H1 (cell line): Measurements from ENCODE around the gene GRM1. TPM values are rescaled to one million over a fixed set of nuclear protein-coding genes. Genes with fewer than 3 reads are reported as not detected.

Experiments
- CTCF ChIA-PET: fragments of 300-600 bp; sonication (Branson Sonifier 250); formaldehyde crosslinking; loops from one replicate; lab custom pipeline; 2021; ENCODE audit not compliant: partially characterized antibody; lab: Charles Lee
- POLR2A ChIA-PET: fragments of 300-600 bp; sonication (Branson Sonifier 250); formaldehyde crosslinking; loops from one replicate; lab custom pipeline; 2021; ENCODE audit warnings: inconsistent platforms; ENCODE audit not compliant: partially characterized antibody; lab: Charles Lee
- DNase-seq, 2 experiments: peaks; one replicate each; pipeline versions ENCODE4 v3.0.0 to v3.0.0-alpha.2; 2010 to 2022; ENCODE audit warnings: low spot score in 2 of 2, low read depth in 1 of 2, mixed read lengths in 1 of 2
- FAIRE-seq: peaks from 2 replicates; lab custom pipeline; 2011; peaks lifted over from hg19 to GRCh38; lab: Jason Lieb, UNC
- H2AFZ ChIP-seq: 2 replicates; pipeline ENCODE4 v1.8.1; 2012; ENCODE audit warnings: low read length, inconsistent platforms
- H2AK5ac ChIP-seq: 2 replicates; pipeline ENCODE4 v1.6.1; 2013; ENCODE audit warnings: low read depth, low read length
- H2BK120ac ChIP-seq: replicated peaks from 2 replicates; pipeline ENCODE3; 2013; ENCODE audit warnings: low read depth, low read length, inconsistent platforms
- H2BK12ac ChIP-seq: 2 replicates; pipeline ENCODE4 v1.6.1; 2013; ENCODE audit warnings: low read depth, low read length
- H2BK15ac ChIP-seq: 2 replicates; pipeline ENCODE4 v1.6.1; 2013; ENCODE audit warnings: low read length
- H2BK20ac ChIP-seq: 2 replicates; pipeline ENCODE4 v1.6.1; 2013; ENCODE audit warnings: low read length
- H2BK5ac ChIP-seq: 2 replicates; pipeline ENCODE4 v1.6.1; 2013; ENCODE audit warnings: low read depth, low read length
- H3K14ac ChIP-seq: 2 replicates; pipeline ENCODE4 v1.6.1; 2013; ENCODE audit warnings: inconsistent platforms; ENCODE audit not compliant: insufficient read length
- H3K18ac ChIP-seq: 2 replicates; pipeline ENCODE4 v1.6.1; 2013; ENCODE audit warnings: low read length; ENCODE audit errors: extremely low read depth
- H3K23ac ChIP-seq: 2 replicates; pipeline ENCODE4 v1.6.1; 2013; ENCODE audit warnings: inconsistent platforms; ENCODE audit not compliant: insufficient read length
- H3K23me2 ChIP-seq: 2 replicates; pipeline ENCODE4 v1.6.1; 2013; ENCODE audit warnings: low read depth, low read length
- H3K27ac ChIP-seq: 2 replicates; pipeline ENCODE4 v1.6.1; 2011; ENCODE audit warnings: low read depth, low read length, inconsistent platforms
- H3K27me3 ChIP-seq, 4 experiments: replicated peaks in 1 of 4; 1 replicate in 1 of 4; 2 replicates in 3 of 4; pipeline versions ENCODE4 v1.6.1 to v1.8.1; 2011 to 2013; ENCODE audit warnings: low read length in 3 of 4, mild to moderate bottlenecking in 3 of 4, inconsistent platforms in 2 of 4, mixed read lengths in 2 of 4, moderate library complexity in 1 of 4; ENCODE audit not compliant: control insufficient read depth in 3 of 4, insufficient read depth in 3 of 4; ENCODE audit errors: extremely low read depth in 1 of 4
- H3K36me3 ChIP-seq, 4 experiments: 2 replicates each; pipeline versions ENCODE4 v1.6.1 to v1.8.1; 2011 to 2013; ENCODE audit warnings: mild to moderate bottlenecking in 4 of 4, low read length in 3 of 4, moderate library complexity in 2 of 4, control low read depth in 1 of 4, inconsistent platforms in 1 of 4; ENCODE audit not compliant: insufficient read depth in 4 of 4, control insufficient read depth in 2 of 4
- H3K4ac ChIP-seq: replicated peaks from 2 replicates; pipeline ENCODE3; 2013; ENCODE audit warnings: low read length, low read depth, mixed read lengths, inconsistent platforms; ENCODE audit not compliant: insufficient read length
- H3K4me1 ChIP-seq, 4 experiments: replicated peaks in 1 of 4; 1 replicate in 1 of 4; 2 replicates in 3 of 4; pipeline versions ENCODE4 v1.6.1 to v1.8.1; 2011 to 2013; ENCODE audit warnings: low read length in 3 of 4, inconsistent platforms in 2 of 4, mixed read lengths in 1 of 4; ENCODE audit not compliant: insufficient read depth in 4 of 4, control insufficient read depth in 3 of 4
- H3K4me2 ChIP-seq, 2 experiments: 2 replicates each; pipeline versions ENCODE4 v1.6.1 to v1.8.1; 2011 to 2013; ENCODE audit warnings: low read depth in 2 of 2, low read length in 2 of 2, control low read depth in 1 of 2, inconsistent platforms in 1 of 2, mild to moderate bottlenecking in 1 of 2; ENCODE audit not compliant: insufficient read depth in 1 of 2
- H3K4me3 ChIP-seq, 4 experiments: fragments of 200-600, 300-600 bp in 1 of 4; sonication (generic), shearing (Covaris generic), sonication (Bioruptor Twin) in 1 of 4; 2 replicates each; pipeline versions ENCODE4 v1.5.1 to v1.8.1; 2011 to 2016; ENCODE audit warnings: low read length in 4 of 4, low read depth in 3 of 4, control low read depth in 2 of 4, inconsistent platforms in 2 of 4, mild to moderate bottlenecking in 2 of 4, mixed read lengths in 1 of 4, moderate library complexity in 1 of 4; ENCODE audit not compliant: insufficient read depth in 2 of 4; ENCODE audit errors: extremely low read depth in 1 of 4
- H3K56ac ChIP-seq: replicated peaks from 2 replicates; pipeline ENCODE3; 2013; ENCODE audit warnings: low read depth, mild to moderate bottlenecking, mixed read lengths, low read length, inconsistent platforms; ENCODE audit not compliant: insufficient read length
- H3K79me1 ChIP-seq: 2 replicates; pipeline ENCODE4 v1.6.1; 2013; ENCODE audit warnings: low read depth, low read length, control low read depth
- H3K79me2 ChIP-seq, 2 experiments: 2 replicates each; pipeline versions ENCODE4 v1.6.1 to v1.8.1; 2012 to 2013; ENCODE audit warnings: low read length in 2 of 2, mild to moderate bottlenecking in 2 of 2, inconsistent platforms in 1 of 2; ENCODE audit not compliant: insufficient read depth in 2 of 2, control insufficient read depth in 1 of 2
- H3K9ac ChIP-seq, 4 experiments: replicated peaks in 1 of 4; 1 replicate in 1 of 4; 2 replicates in 3 of 4; pipeline versions ENCODE4 v1.6.1 to v1.8.1; 2011 to 2013; ENCODE audit warnings: low read depth in 3 of 4, low read length in 3 of 4, control low read depth in 2 of 4, mild to moderate bottlenecking in 2 of 4, moderate library complexity in 2 of 4, inconsistent platforms in 1 of 4; ENCODE audit errors: extremely low read depth in 1 of 4
- H3K9me3 ChIP-seq, 2 experiments: 2 replicates each; pipeline versions ENCODE4 v1.6.1 to v1.8.1; 2012 to 2013; ENCODE audit warnings: mild to moderate bottlenecking in 2 of 2, moderate library complexity in 2 of 2, control low read depth in 1 of 2, inconsistent platforms in 1 of 2, low read depth in 1 of 2, low read length in 1 of 2, mixed read lengths in 1 of 2; ENCODE audit not compliant: insufficient read depth in 2 of 2
- H4K20me1 ChIP-seq, 2 experiments: replicated peaks in 1 of 2; 2 replicates each; pipeline versions ENCODE3 to v1.8.1; 2011 to 2013; ENCODE audit warnings: inconsistent platforms in 2 of 2, low read length in 2 of 2, mild to moderate bottlenecking in 1 of 2; ENCODE audit not compliant: insufficient read depth in 2 of 2, control insufficient read depth in 1 of 2
- H4K5ac ChIP-seq: 2 replicates; pipeline ENCODE4 v1.6.1; 2013; ENCODE audit warnings: low read length, low read depth, mixed read lengths, inconsistent platforms; ENCODE audit not compliant: insufficient read length
- H4K8ac ChIP-seq: 2 replicates; pipeline ENCODE4 v1.8.0; 2013; ENCODE audit warnings: mild to moderate bottlenecking, moderate library complexity, low read length, inconsistent platforms; ENCODE audit not compliant: insufficient read depth; ENCODE audit errors: extremely low read depth
- H4K91ac ChIP-seq: replicated peaks from 2 replicates; pipeline ENCODE3; 2013; ENCODE audit warnings: low read length, mixed read lengths, inconsistent platforms; ENCODE audit not compliant: insufficient read length
- CBX5 ChIP-seq: fragments of 300-800, 300-1000 bp; sonication (generic); IDR thresholded peaks from 2 replicates; pipeline ENCODE4 v1.7.1; 2016; ENCODE audit warnings: antibody characterized with exemption, low read length, low read depth
- CTBP2 ChIP-seq: IDR thresholded peaks from 2 replicates; pipeline ENCODE4 v1.7.0; 2011; ENCODE audit warnings: borderline replicate concordance, mild to moderate bottlenecking, moderate library complexity, mixed read lengths, low read length; ENCODE audit not compliant: insufficient read depth, insufficient read length
- GTF2F1 ChIP-seq: IDR thresholded peaks from 2 replicates; pipeline ENCODE4 v1.6.1; 2012; ENCODE audit warnings: low read depth, low read length, improper control_type of control experiment, borderline replicate concordance
- KDM1A ChIP-seq: fragments of 200-600, 300-600 bp; sonication (generic); IDR thresholded peaks from 2 replicates; pipeline ENCODE4 v1.7.1; 2016; ENCODE audit warnings: mild to moderate bottlenecking, low read length, borderline replicate concordance
- MAFK ChIP-seq: IDR thresholded peaks from 2 replicates; pipeline ENCODE4 v1.6.1; 2012; ENCODE audit warnings: low read depth, mild to moderate bottlenecking, improper control_type of control experiment, low read length
- RBBP5 ChIP-seq: IDR thresholded peaks from 2 replicates; pipeline ENCODE4 v1.7.1; 2012; ENCODE audit warnings: low read depth, mild to moderate bottlenecking, inconsistent platforms, low read length, moderate library complexity, borderline replicate concordance
- RNF2 ChIP-seq: fragments of 200-900, 300-1000 bp; sonication (generic); IDR thresholded peaks from 2 replicates; pipeline ENCODE4 v1.7.1; 2016; ENCODE audit warnings: borderline replicate concordance, low read depth, mild to moderate bottlenecking, antibody characterized with exemption, low read length; ENCODE audit not compliant: poor library complexity, severe bottlenecking; ENCODE audit errors: missing control alignments
- SIN3A ChIP-seq, 2 experiments: IDR thresholded peaks in 1 of 2; conservative IDR thresholded peaks in 1 of 2; 2 replicates each; pipeline ENCODE4 v1.6.1; 2011 to 2012; ENCODE audit warnings: low read length in 2 of 2, improper control_type of control experiment in 1 of 2, low read depth in 1 of 2, mild to moderate bottlenecking in 1 of 2
- SRF ChIP-seq: IDR thresholded peaks from 2 replicates; pipeline ENCODE4 v1.6.1; 2011; ENCODE audit warnings: mild to moderate bottlenecking, low read depth, low read length, moderate library complexity
- TCF12 ChIP-seq: IDR thresholded peaks from 2 replicates; pipeline ENCODE4 v1.6.1; 2011; ENCODE audit warnings: low read depth, mild to moderate bottlenecking, low read length
- polyA plus RNA-seq, 7 experiments: library from polyadenylated mRNA; depleted of rRNA in 3 of 7; stranded (reverse) in 5 of 7; unstranded in 2 of 7; fragments of >200 nt in 5 of 7; fragments of 200-250 nt in 2 of 7; gene quantifications; 1 replicate in 5 of 7; 2 replicates in 1 of 7; 4 replicates in 1 of 7; pipeline versions ENCODE4 v1.2.1 to v1.2.3, GENCODE V29; 2011 to 2013; ENCODE audit warnings: missing spikeins in 2 of 7, mixed read lengths in 2 of 7
- total RNA-seq: library from RNA; stranded (reverse); fragmentation: NEBNext Ultra II Directional; extraction: Animal tissue kit (Norgen Biotek cat#: 25700); gene quantifications from 2 replicates; pipeline ENCODE4 v1.2.1, GENCODE V29; 2021
- TF ChIP-seq, protein P1 (sequence below): IDR thresholded peaks from 2 replicates; pipeline ENCODE4 v1.6.1; 2012; ENCODE audit warnings: low read length, inconsistent platforms
- TF ChIP-seq, protein P2 (sequence below): IDR thresholded peaks from 2 replicates; pipeline ENCODE4 v1.6.1; 2012; ENCODE audit warnings: inconsistent platforms

The GRM1 gene
- total and polyA plus RNA-seq, 2 of the 8 experiments (the other 6 are each of a cell fraction or from before 2014, with no cell fraction given): 0.15 to 1.3 TPM

DNA sequence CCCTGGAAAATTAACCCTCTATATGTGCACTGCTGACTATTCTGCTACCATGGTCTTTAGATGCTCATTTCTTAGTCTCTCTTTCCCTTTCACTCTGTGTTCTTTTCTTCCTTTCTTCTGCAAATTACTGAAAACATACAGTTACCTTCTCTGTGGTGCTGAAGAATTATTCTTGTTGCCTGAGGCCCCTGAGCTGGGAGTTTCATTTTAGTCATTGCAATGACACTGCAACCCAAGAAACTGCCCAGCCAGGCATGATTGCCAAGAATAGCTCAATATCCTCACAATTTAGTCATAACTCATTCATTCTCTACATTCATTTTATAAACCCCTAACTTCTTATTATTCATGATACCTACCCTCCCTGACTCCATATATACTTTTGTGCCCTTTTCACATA is 269.0 kb downstream of the GRM1 start:
- no peak overlapping the region for H3K4ac ChIP-seq
- no peaks in the 10 kb centered on the region for H3K23me2 ChIP-seq
- H4K20me1 ChIP-seq: no peaks in the 10 kb centered on the region
- H2BK15ac ChIP-seq: no peak overlapping the region
- no peak overlapping the region for H3K27ac ChIP-seq
- no peaks in the 10 kb centered on the region for H3K79me1 ChIP-seq
- H3K9ac ChIP-seq: no peak overlapping the region
- DNase-seq: no peak
- no peak overlapping the region for H4K91ac ChIP-seq
- H3K4me2 ChIP-seq: no peak overlapping the region
- H2BK120ac ChIP-seq: no peak overlapping the region
- no peak overlapping the region for H2AK5ac ChIP-seq
- no peak overlapping the region for H4K8ac ChIP-seq
- no peaks in the 10 kb centered on the region for H3K9me3 ChIP-seq
- H3K4me1 ChIP-seq: no peaks in the 10 kb centered on the region
- H4K5ac ChIP-seq: no peak overlapping the region
- no peaks in the 10 kb centered on the region for H3K27me3 ChIP-seq
- FAIRE-seq: no peak
- no peak overlapping the region for H2BK20ac ChIP-seq
- H3K14ac ChIP-seq: no peak overlapping the region
- H3K23ac ChIP-seq: no peak overlapping the region
- ChIA-PET POLR2A (no interaction called here), CTCF (no interaction called here)
- H2BK12ac ChIP-seq: no peak overlapping the region
- no peak overlapping the region for H3K18ac ChIP-seq
- no peak overlapping the region for H2BK5ac ChIP-seq
- H3K36me3 ChIP-seq: no peaks in the 10 kb centered on the region
- H2AFZ ChIP-seq: no peak overlapping the region
- no peak overlapping the region for H3K56ac ChIP-seq
- H3K4me3 ChIP-seq: no peak overlapping the region
- no peaks in the 10 kb centered on the region for H3K79me2 ChIP-seq
- no peak for TF ChIP-seq SRF
- TF ChIP-seq KDM1A: no peak
- TF ChIP-seq, protein P1, sequence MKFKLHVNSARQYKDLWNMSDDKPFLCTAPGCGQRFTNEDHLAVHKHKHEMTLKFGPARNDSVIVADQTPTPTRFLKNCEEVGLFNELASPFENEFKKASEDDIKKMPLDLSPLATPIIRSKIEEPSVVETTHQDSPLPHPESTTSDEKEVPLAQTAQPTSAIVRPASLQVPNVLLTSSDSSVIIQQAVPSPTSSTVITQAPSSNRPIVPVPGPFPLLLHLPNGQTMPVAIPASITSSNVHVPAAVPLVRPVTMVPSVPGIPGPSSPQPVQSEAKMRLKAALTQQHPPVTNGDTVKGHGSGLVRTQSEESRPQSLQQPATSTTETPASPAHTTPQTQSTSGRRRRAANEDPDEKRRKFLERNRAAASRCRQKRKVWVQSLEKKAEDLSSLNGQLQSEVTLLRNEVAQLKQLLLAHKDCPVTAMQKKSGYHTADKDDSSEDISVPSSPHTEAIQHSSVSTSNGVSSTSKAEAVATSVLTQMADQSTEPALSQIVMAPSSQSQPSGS: no peak
- TF ChIP-seq SIN3A (conservative IDR thresholded peaks at IDR 0.05 in 1 of 2, IDR thresholded peaks at IDR 0.05 in 1 of 2; ENCODE audit: low read depth in 1 of 2, low read length in 2 of 2): no peak
- TF ChIP-seq CTBP2: no peak
- TF ChIP-seq, protein P2, sequence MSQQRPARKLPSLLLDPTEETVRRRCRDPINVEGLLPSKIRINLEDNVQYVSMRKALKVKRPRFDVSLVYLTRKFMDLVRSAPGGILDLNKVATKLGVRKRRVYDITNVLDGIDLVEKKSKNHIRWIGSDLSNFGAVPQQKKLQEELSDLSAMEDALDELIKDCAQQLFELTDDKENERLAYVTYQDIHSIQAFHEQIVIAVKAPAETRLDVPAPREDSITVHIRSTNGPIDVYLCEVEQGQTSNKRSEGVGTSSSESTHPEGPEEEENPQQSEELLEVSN: no peak
- TF ChIP-seq GTF2F1: no peak
- TF ChIP-seq RBBP5: no peak
- TF ChIP-seq RNF2: no peak
- TF ChIP-seq MAFK: no peak
- no peak for TF ChIP-seq CBX5
- no peak for TF ChIP-seq TCF12
